BJ (cell line): ENCODE results near the gene TNF. TPM values are rescaled to one million over a fixed set of nuclear protein-coding genes. Genes with fewer than 3 reads are reported as not detected.

Experiments
- CTCF ChIA-PET: fragments of 350-600 bp; formaldehyde crosslinking; extraction: SDS; loops from one replicate; lab custom pipeline; 2021; ENCODE audit warnings: antibody characterized with exemption, inconsistent platforms; lab: Yijun Ruan, JAX
- POLR2A ChIA-PET: fragments of 300-600 bp; sonication (Branson Sonifier 250); formaldehyde crosslinking; extraction: SDS; loops from one replicate; lab custom pipeline; 2021; ENCODE audit warnings: antibody characterized with exemption; lab: Charles Lee
- DNase-seq: peaks from one replicate; pipeline ENCODE4 v3.0.0-alpha.2; 2011; ENCODE audit warnings: low read depth
- H3K27me3 ChIP-seq: 2 replicates; pipeline ENCODE4 v1.6.0; 2011; ENCODE audit warnings: low read length; ENCODE audit not compliant: control insufficient read depth, insufficient read depth
- H3K36me3 ChIP-seq: 2 replicates; pipeline ENCODE4 v1.5.1; 2011; ENCODE audit warnings: low read length; ENCODE audit not compliant: control insufficient read depth, insufficient read depth
- H3K4me3 ChIP-seq: 2 replicates; pipeline ENCODE4 v1.5.1; 2011; ENCODE audit warnings: low read depth, mild to moderate bottlenecking, control low read depth, low read length
- CTCF ChIP-seq: IDR thresholded peaks from 2 replicates; pipeline ENCODE4 v1.5.1; 2011; ENCODE audit warnings: low read depth, mild to moderate bottlenecking, control low read depth, inconsistent platforms, low read length, moderate library complexity; ENCODE audit not compliant: insufficient read depth
- polyA plus RNA-seq: library from polyadenylated mRNA; depleted of rRNA; stranded (reverse); fragments of >200 nt; gene quantifications from 2 replicates; pipeline ENCODE4 v1.2.3, GENCODE V29; 2011

TNF gene
- polyA plus RNA-seq, 1 experiment, result not detected

DNA sequence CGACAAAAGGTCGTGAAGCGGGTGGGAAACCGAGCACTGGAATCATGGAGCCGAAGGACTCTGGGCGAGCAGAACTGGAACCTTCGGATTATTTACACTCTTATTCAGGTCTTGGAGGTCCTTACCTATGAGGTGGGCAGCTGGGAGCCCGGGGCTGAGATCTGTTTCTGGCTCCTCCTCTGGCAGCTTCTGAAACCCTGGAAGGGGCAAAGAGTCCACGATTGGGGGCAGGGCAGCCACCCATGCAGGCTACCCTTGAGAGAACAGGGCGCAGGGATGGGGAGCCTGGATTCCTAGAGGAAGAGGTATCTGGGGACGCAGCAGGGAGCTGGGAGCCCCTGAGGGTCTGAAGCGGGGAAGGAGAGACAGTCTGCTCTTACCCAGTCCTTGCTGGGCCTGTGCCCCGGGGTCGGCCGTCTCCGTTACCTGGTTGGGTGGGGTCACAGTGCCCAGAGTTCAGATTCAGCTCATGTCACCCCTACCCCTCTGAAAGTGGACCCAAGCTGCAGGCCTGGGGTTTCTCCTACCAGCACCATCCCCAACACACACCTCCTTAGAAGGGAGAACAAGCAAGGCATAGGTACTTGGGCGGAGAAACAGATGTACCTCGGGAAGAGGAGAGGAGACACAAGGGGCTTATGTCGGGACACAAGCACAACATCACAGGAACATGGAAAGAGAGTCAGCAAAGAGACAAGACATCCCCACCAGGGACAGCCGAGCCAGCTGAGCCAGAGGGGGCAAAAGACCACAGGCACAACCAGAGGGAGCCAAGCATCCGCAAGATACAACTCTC lies 6.3 kb downstream of the TNF start:
- ChIA-PET CTCF (interaction anchor here (0.5 to 15.5 kb wide), 17 partner anchors 8 to 189 kb away, joined by 3 to 182 read pairs (median 5); partner anchors contain the start of genes ATP6V1G2, DDX39B, LTA and NCR3), POLR2A (no interaction called here)
- no peak for DNase-seq
- Histone ChIP-seq H3K36me3 (no peaks in the 10 kb centered on the region), H3K27me3 (no peaks in the 10 kb centered on the region), H3K4me3 (peak overlapping the region; percentile 75)
- no peak for TF ChIP-seq CTCF

DNA sequence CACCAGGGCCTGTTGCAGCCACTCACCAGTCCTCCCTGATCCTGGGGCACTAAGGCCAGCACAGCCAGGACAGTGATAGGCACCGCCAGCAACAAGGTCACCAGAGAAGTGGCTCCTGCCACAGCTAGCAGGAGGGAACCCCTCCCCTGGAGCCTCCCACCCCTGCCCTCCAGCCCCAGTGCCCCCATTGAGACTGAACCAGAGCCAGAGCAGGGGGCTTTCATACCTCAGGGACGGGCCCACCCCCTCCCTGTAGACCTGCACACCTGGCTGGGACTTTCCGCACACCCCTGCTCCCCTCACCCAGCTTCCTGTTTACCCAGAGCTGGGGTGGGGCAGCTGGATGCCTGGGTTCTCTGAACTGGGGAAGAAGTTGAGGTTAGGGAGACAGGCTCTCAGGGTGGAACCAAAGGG lies 6.9 kb downstream of the TNF start, which contains the start of gene LTB:
Gene LTB, minus strand, starts transcription at position 195 of the 414 bp plus-strand sequence. Its CDS starts 7 bp downstream, at position 188.
- no peak for DNase-seq
- CTCF ChIA-PET, result interaction anchor here (0.8 to 15.5 kb wide), 11 partner anchors 7 to 88 kb away, joined by 3 to 182 read pairs (median 8); partner anchors contain the start of genes ATP6V1G2, LTA, NCR3 and NFKBIL1
- no peaks in the 10 kb centered on the region for H3K36me3 ChIP-seq
- no peaks in the 10 kb centered on the region for H3K27me3 ChIP-seq
- no peak for TF ChIP-seq CTCF
- H3K4me3 ChIP-seq, result peak within 1 kb of the TSS; percentile 75
- POLR2A ChIA-PET, result no interaction called here

DNA sequence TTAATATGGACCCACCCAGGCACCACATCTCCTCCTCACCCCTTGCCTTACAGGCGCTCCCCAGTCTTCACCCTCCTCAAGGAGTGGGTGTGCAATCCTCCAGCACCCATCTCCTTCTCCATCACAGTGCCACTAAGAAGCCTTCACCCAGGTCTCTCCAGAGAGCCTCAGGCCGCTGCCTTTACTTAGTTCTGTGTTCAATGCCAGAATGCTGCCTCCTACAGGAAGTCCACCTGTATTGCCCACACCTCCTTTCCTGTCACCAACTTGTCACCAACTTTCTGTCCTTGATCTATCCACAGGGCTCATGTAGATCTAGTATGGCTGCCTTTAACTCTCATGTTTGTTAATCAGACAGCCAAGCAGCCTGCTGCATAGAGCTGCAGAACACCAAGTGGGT lies 10.1 kb downstream of the TNF start:
- POLR2A ChIA-PET, result no interaction called here
- TF ChIP-seq CTCF, result peak; percentile 26; the same call in 1 of the 2 replicates
- DNase-seq, result no peak

DNA sequence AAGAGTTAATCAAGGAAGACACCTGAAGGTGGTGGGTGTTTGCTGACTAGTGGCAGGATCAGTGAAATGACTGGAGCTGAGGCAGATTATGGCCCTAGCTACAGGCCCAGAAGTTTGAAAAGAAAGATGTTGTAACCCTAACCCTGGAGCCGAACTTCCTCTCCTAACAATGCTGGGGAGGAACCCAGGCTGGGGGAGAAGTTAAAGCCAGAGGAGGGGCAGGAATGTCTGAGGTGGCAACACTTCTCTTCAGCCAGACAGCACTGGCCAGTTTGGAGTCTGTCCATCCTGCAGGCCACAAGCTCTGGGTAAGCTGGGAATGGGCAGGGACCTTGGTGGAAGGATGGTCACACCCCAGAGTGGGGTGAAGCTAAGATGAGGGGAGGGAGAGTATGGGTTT lies 10.6 kb downstream of the TNF start, which contains the start of gene LST1:
Gene LST1, plus strand, starts transcription at position 270 of the 400 bp plus-strand sequence. CDS start 1,023 bp downstream, outside the sequence.
- Histone ChIP-seq H3K27me3 (no peaks in the 10 kb centered on the region), H3K36me3 (no peaks in the 10 kb centered on the region), H3K4me3 (no peak within 1 kb of the TSS)
- CTCF ChIA-PET, result interaction anchor here (0.9 to 15.5 kb wide), 5 partner anchors 9 to 38 kb away, joined by 3 to 182 read pairs (median 5); partner anchors contain the start of genes ATP6V1G2, NCR3 and NFKBIL1
- no peak for TF ChIP-seq CTCF
- POLR2A ChIA-PET, result no interaction called here
- DNase-seq, result no peak

More for the DNA sequence above, 10.1 kb downstream of the TNF start:
- H3K36me3 ChIP-seq, result no peaks in the 10 kb centered on the region
- CTCF ChIA-PET, result interaction anchor here (0.9 to 15.5 kb wide), 5 partner anchors 9 to 37 kb away, joined by 3 to 182 read pairs (median 5); partner anchors contain the start of genes ATP6V1G2, NCR3 and NFKBIL1
- no peak overlapping the region for H3K4me3 ChIP-seq
- no peaks in the 10 kb centered on the region for H3K27me3 ChIP-seq
